Stimulated activated CD4-positive, alpha-beta T cell treated with anti-CD3 and anti-CD28 coated beads, Interleukin-4, amount 100 ng/mL, for 48 hours (primary cell): Measurements from ENCODE around the gene GLTPD2.

Experiments used
- DNase-seq, 2 donors: peaks; one replicate each; pipeline ENCODE4 v3.0.0-alpha.2; 2020; ENCODE audit warnings: low read depth in 2 of 2

The GLTPD2 gene

GRCh38 chr17:4788807-4789700, at the start of gene GLTPD2:
TSS of gene GLTPD2 (plus strand) at chr17:4788964. CDS start at chr17:4789012, 48 bp downstream.
- no peak for DNase-seq

- DNase-seq = peak; percentile 36 to 41
Measured at GRCh38 chr17:4739122-4740024, 49.4 kb upstream of the GLTPD2 start, which contains the start of the genes CXCL16 and ZMYND15. TSS of gene CXCL16 (minus strand) at chr17:4739928. CDS start at chr17:4739339, 589 bp downstream. TSS of gene ZMYND15 (plus strand) at chr17:4739833. CDS start at chr17:4740549, 716 bp downstream.

GRCh38 chr17:4740025-4740351, 48.8 kb upstream of the GLTPD2 start:
- DNase-seq = no peak

GRCh38 chr17:4740584-4740983, 48.2 kb upstream of the GLTPD2 start:
- DNase-seq = no peak

GRCh38 chr17:4741544-4741943, 47.2 kb upstream of the GLTPD2 start:
- DNase-seq = no peak

- DNase-seq = no peak
Measured at GRCh38 chr17:4742133-4742532, 46.6 kb upstream of the GLTPD2 start.

- no peak for DNase-seq
Measured at GRCh38 chr17:4742629-4743028, 46.1 kb upstream of the GLTPD2 start.

GRCh38 chr17:4743216-4743615, 45.5 kb upstream of the GLTPD2 start:
- no peak for DNase-seq

GRCh38 chr17:4743898-4744297, 44.9 kb upstream of the GLTPD2 start:
- no peak for DNase-seq

- no peak for DNase-seq
Measured at GRCh38 chr17:4744999-4745969, 43.5 kb upstream of the GLTPD2 start.

GRCh38 chr17:4747847-4748246, 40.9 kb upstream of the GLTPD2 start:
- no peak for DNase-seq

- no peak for DNase-seq
Measured at GRCh38 chr17:4748686-4749085, 40.1 kb upstream of the GLTPD2 start.

GRCh38 chr17:4750606-4751005, 38.2 kb upstream of the GLTPD2 start:
- no peak for DNase-seq

GRCh38 chr17:4751932-4752331, 36.8 kb upstream of the GLTPD2 start:
- no peak for DNase-seq

- no peak for DNase-seq
Measured at GRCh38 chr17:4753392-4753791, 35.4 kb upstream of the GLTPD2 start.

- no peak for DNase-seq
Measured at GRCh38 chr17:4759776-4760236, 29.0 kb upstream of the GLTPD2 start.

- no peak for DNase-seq
Measured at GRCh38 chr17:4764595-4764994, 24.2 kb upstream of the GLTPD2 start.

- DNase-seq = no peak
Measured at GRCh38 chr17:4766201-4766600, 22.6 kb upstream of the GLTPD2 start.

GRCh38 chr17:4766723-4767122, 22.0 kb upstream of the GLTPD2 start:
- no peak for DNase-seq

- DNase-seq = no peak
Measured at GRCh38 chr17:4768298-4768697, 20.5 kb upstream of the GLTPD2 start.

GRCh38 chr17:4769628-4770027, 19.1 kb upstream of the GLTPD2 start:
- no peak for DNase-seq
